A549 (cell line): Measurements from ENCODE around the gene CD9. TPM values are rescaled to one million over a fixed set of nuclear protein-coding genes. Genes with fewer than 3 reads are reported as not detected.

Experiments used
- ATAC-seq, 2 experiments: fragments of 200-7000 bp in 1 of 2; fragments of >200 bp in 1 of 2; cut with Nextera tagmentation in 1 of 2; cut with Tn5 transposase in 1 of 2; 3 replicates each; pipeline versions ENCODE4 v1.8.0 to v1.9.1; 2018 to 2020; ENCODE audit warnings: mild to moderate bottlenecking in 1 of 2, moderate library complexity in 1 of 2
- CTCF ChIA-PET: fragments of 300-600 bp; sonication (Branson Sonifier 250); formaldehyde crosslinking; extraction: SDS; loops from one replicate; lab custom pipeline; 2021; ENCODE audit warnings: antibody characterized with exemption, inconsistent platforms; lab: Yijun Ruan, JAX
- POLR2A ChIA-PET: fragments of 350-600 bp; formaldehyde crosslinking; extraction: SDS; loops from one replicate; lab custom pipeline; 2021; ENCODE audit warnings: antibody characterized with exemption, inconsistent platforms; lab: Yijun Ruan, JAX
- DNase-seq, 2 experiments: peaks; one replicate each; pipeline versions ENCODE4 v3.0.0 to v3.0.0-alpha.2; 2011 to 2016; ENCODE audit warnings: low read depth in 1 of 2, low spot score in 1 of 2
- FAIRE-seq: peaks from 2 replicates; lab custom pipeline; 2011; peaks lifted over from hg19 to GRCh38; lab: Jason Lieb, UNC
- H3K27ac ChIP-seq, 2 experiments: fragments of >200 bp; sonication (Bioruptor Twin); formaldehyde crosslinking; 3 replicates each; pipeline ENCODE4 v1.5.1; 2016 to 2017
- H3K4me1 ChIP-seq: fragments of >200 bp; sonication (Bioruptor Twin); formaldehyde crosslinking; 3 replicates; pipeline ENCODE4 v1.6.1; 2016
- H3K4me2 ChIP-seq: fragments of >200 bp; sonication (Bioruptor Twin); formaldehyde crosslinking; 3 replicates; pipeline ENCODE4 v1.6.1; 2016
- H3K4me3 ChIP-seq: fragments of >200 bp; sonication (Bioruptor Twin); formaldehyde crosslinking; 3 replicates; pipeline ENCODE4 v1.5.1; 2016
- H3K9me3 ChIP-seq: fragments of >200 bp; sonication (Bioruptor Twin); formaldehyde crosslinking; 3 replicates; pipeline ENCODE4 v1.6.1; 2016
- BCL3 ChIP-seq: fragments of >200 bp; sonication (Bioruptor Twin); formaldehyde crosslinking; IDR thresholded peaks from 3 replicates; pipeline ENCODE4 v1.6.1; 2016
- CBX2 ChIP-seq: fragments of 200-600 bp; sonication (generic); IDR thresholded peaks from 2 replicates; pipeline ENCODE4 v1.6.1; 2016; ENCODE audit warnings: low read depth, mild to moderate bottlenecking, borderline replicate concordance
- CHD4 ChIP-seq: fragments of 200-600 bp; sonication (generic); IDR thresholded peaks from 2 replicates; pipeline ENCODE4 v1.6.1; 2016; ENCODE audit warnings: antibody characterized with exemption, mild to moderate bottlenecking, borderline replicate concordance
- EHF ChIP-seq: fragments of 250-450 bp; sonication (Bioruptor Pico); IDR thresholded peaks from 2 replicates; pipeline ENCODE4 v1.5.0; 2020; ENCODE audit warnings: mild to moderate bottlenecking
- FOSB ChIP-seq: fragments of 250-450 bp; sonication (Bioruptor Pico); IDR thresholded peaks from 2 replicates; pipeline ENCODE4 v1.5.0; 2020; ENCODE audit warnings: mild to moderate bottlenecking, moderate library complexity
- HDAC2 ChIP-seq: fragments of 200-600 bp; sonication (generic); IDR thresholded peaks from 2 replicates; pipeline ENCODE4 v1.6.1; 2016
- HES2 ChIP-seq: fragments of >200 bp; sonication (Bioruptor Twin); formaldehyde crosslinking; IDR thresholded peaks from 2 replicates; pipeline ENCODE4 v1.6.1; 2016
- HEYL ChIP-seq: fragments of 250-450 bp; sonication (Bioruptor Pico); IDR thresholded peaks from 2 replicates; pipeline ENCODE4 v1.8.0; 2021; ENCODE audit warnings: mild to moderate bottlenecking, moderate library complexity
- HMGXB4 ChIP-seq: fragments of 250-450 bp; sonication (Bioruptor Pico); IDR thresholded peaks from 2 replicates; pipeline ENCODE4 v1.5.0; 2021; ENCODE audit warnings: mild to moderate bottlenecking, moderate library complexity, borderline replicate concordance
- HOXA7 ChIP-seq: fragments of 250-450 bp; sonication (Bioruptor Pico); IDR thresholded peaks from 2 replicates; pipeline ENCODE4 v1.5.0; 2020; ENCODE audit warnings: mild to moderate bottlenecking, moderate library complexity
- HOXB13 ChIP-seq: fragments of 250-450 bp; sonication (Bioruptor Pico); IDR thresholded peaks from 2 replicates; pipeline ENCODE4 v1.5.0; 2020; ENCODE audit warnings: low read depth, mild to moderate bottlenecking, moderate library complexity
- KDM5A ChIP-seq: fragments of 200-600 bp; sonication (generic); IDR thresholded peaks from 2 replicates; pipeline ENCODE4 v1.6.1; 2016; ENCODE audit warnings: antibody characterized with exemption, mild to moderate bottlenecking
- MAFK ChIP-seq: fragments of 450-650 bp; IDR thresholded peaks from 2 replicates; pipeline ENCODE4 v1.6.1; 2014; ENCODE audit not compliant: partially characterized antibody
- MAX ChIP-seq: IDR thresholded peaks from 2 replicates; pipeline ENCODE4 v1.6.1; 2012
- MAZ ChIP-seq: fragments of 150-350 bp; IDR thresholded peaks from 2 replicates; pipeline ENCODE4 v1.6.1; 2014; ENCODE audit warnings: antibody characterized with exemption, low read depth, low read length, borderline replicate concordance
- NFE2L2 ChIP-seq: fragments of 150-350 bp; conservative IDR thresholded peaks from 2 replicates; pipeline ENCODE4 v1.6.1; 2014; ENCODE audit warnings: low read length
- PBX3 ChIP-seq: IDR thresholded peaks from 2 replicates; pipeline ENCODE4 v1.6.1; 2012
- PHF8 ChIP-seq: fragments of 200-600 bp; sonication (generic); IDR thresholded peaks from 2 replicates; pipeline ENCODE4 v1.6.1; 2016; ENCODE audit warnings: low read depth, mild to moderate bottlenecking, antibody characterized with exemption, moderate library complexity, borderline replicate concordance
- POLR2A ChIP-seq: IDR thresholded peaks from 2 replicates; pipeline ENCODE4 v1.6.1; 2012; ENCODE audit warnings: mild to moderate bottlenecking, low read length
- POLR2AphosphoS2 ChIP-seq: conservative IDR thresholded peaks from 2 replicates; pipeline ENCODE4 v1.6.1; 2012; ENCODE audit warnings: low read length, improper control_type of control experiment, inconsistent platforms
- RARB ChIP-seq: fragments of 250-450 bp; sonication (Bioruptor Pico); IDR thresholded peaks from 2 replicates; pipeline ENCODE4 v1.8.0; 2021; ENCODE audit warnings: mild to moderate bottlenecking, moderate library complexity
- RCOR1 ChIP-seq: fragments of 150-350 bp; IDR thresholded peaks from 2 replicates; pipeline ENCODE4 v1.6.1; 2014; ENCODE audit warnings: antibody characterized with exemption, low read length, low read depth
- REST ChIP-seq: fragments of 200-600 bp; sonication (generic); IDR thresholded peaks from 2 replicates; pipeline ENCODE4 v1.6.1; 2016; ENCODE audit warnings: antibody characterized with exemption, mild to moderate bottlenecking, moderate library complexity
- RFX5 ChIP-seq: fragments of 450-650 bp; IDR thresholded peaks from 2 replicates; pipeline ENCODE4 v1.7.1; 2014; ENCODE audit warnings: antibody characterized with exemption, mild to moderate bottlenecking, moderate library complexity
- SMC3 ChIP-seq: fragments of >200 bp; sonication (Bioruptor Twin); formaldehyde crosslinking; IDR thresholded peaks from 3 replicates; pipeline ENCODE4 v1.6.1; 2018; ENCODE audit warnings: inconsistent platforms
- TP53 ChIP-seq: fragments of 250-450 bp; sonication (Bioruptor Pico); IDR thresholded peaks from 2 replicates; pipeline ENCODE4 v1.5.0; 2021; ENCODE audit warnings: mild to moderate bottlenecking, moderate library complexity
- ZFP36 ChIP-seq: fragments of 450-650 bp; IDR thresholded peaks from 2 replicates; pipeline ENCODE4 v1.6.1; 2014; ENCODE audit warnings: borderline replicate concordance; ENCODE audit not compliant: partially characterized antibody
- WGBS: methylation state at CpG from one replicate; pipeline ENCODE4 v1.1.6; 2017; ENCODE audit errors: missing lambda C conversion rate; 5-methylcytosine and 5-hydroxymethylcytosine counted together
- polyA plus RNA-seq, 4 experiments: library from polyadenylated mRNA; depleted of rRNA in 3 of 4; stranded (reverse); fragments of >200 nt; fragmentation: RNase III in 1 of 4; extraction: RNeasy Plus Mini Kit Qiagen cat#74134 plus additional on column Dnase treatment in 1 of 4; gene quantifications; 2 replicates in 3 of 4; 3 replicates in 1 of 4; pipeline ENCODE4 v1.2.3, GENCODE V29; 2011 to 2017

The CD9 gene
- polyA plus RNA-seq, 2 of the 4 experiments (the other 2 are of a cell fraction), result 116 to 185 TPM

- Histone ChIP-seq H3K27ac (peak overlapping the region; percentile 78 to 95), H3K9me3 (no peaks in the 10 kb centered on the region)
- POLR2A ChIA-PET, result no interaction called here
- WGBS, result 86% methylated on average over 7 of the region's 7 CpGs
- TF ChIP-seq HEYL (CRISPR knock-in tag), result no peak
- no peak for TF ChIP-seq RCOR1
- TF ChIP-seq TP53 (CRISPR knock-in tag), result no peak
- TF ChIP-seq POLR2AphosphoS2, result no peak
- no peak for TF ChIP-seq HOXB13 (CRISPR knock-in tag)
- no peak for TF ChIP-seq POLR2A
- TF ChIP-seq CBX2, result no peak
- TF ChIP-seq PHF8, result no peak
- no peak for TF ChIP-seq HOXA7 (CRISPR knock-in tag)
- no peak for TF ChIP-seq KDM5A
- no peak for TF ChIP-seq REST
- no peak for TF ChIP-seq RFX5
- TF ChIP-seq PBX3, result no peak
- TF ChIP-seq MAZ, result no peak
- TF ChIP-seq EHF (CRISPR knock-in tag), result no peak
- no peak for TF ChIP-seq HES2
- no peak for TF ChIP-seq MAX
- TF ChIP-seq FOSB (CRISPR knock-in tag), result no peak
- no peak for TF ChIP-seq MAFK
- TF ChIP-seq, all 56 proteins: peak for 0
- H3K4me1 ChIP-seq, result peaks cover 51% of the 10 kb centered on the region
- FAIRE-seq (no peak), DNase-seq (no peak), ATAC-seq (no peak)
- CTCF ChIA-PET, result interaction anchor here (0.9 to 32.3 kb wide), 6 partner anchors 15 to 228 kb away, joined by 3 to 529 read pairs (median 7); partner anchors contain the start of gene CD9
- no peak overlapping the region for H3K4me3 ChIP-seq
- H3K4me2 ChIP-seq, result peak overlapping the region; percentile 73
Measured at GRCh38 chr12:6216581-6216980, 16.4 kb downstream of the CD9 start.

GRCh38 chr12:6218347-6218925 is 18.2 kb downstream of the CD9 start:
- ATAC-seq (no peak), DNase-seq (no peak), FAIRE-seq (no peak)
- H3K4me1 ChIP-seq, result peaks cover 60% of the 10 kb centered on the region
- ChIA-PET POLR2A (no interaction called here), CTCF (interaction anchor here (1.3 to 32.3 kb wide), 4 partner anchors 10 to 57 kb away, joined by 3 to 529 read pairs (median 10); partner anchors contain the start of gene CD9)
- no peaks in the 10 kb centered on the region for H3K9me3 ChIP-seq
- no peak overlapping the region for H3K4me3 ChIP-seq
- 69% methylated on average over 6 of the region's 6 CpGs for WGBS
- peak overlapping the region in 1 of 2 experiments; percentile 95; a peak in 3 of 6 replicates for H3K27ac ChIP-seq
- H3K4me2 ChIP-seq, result peak overlapping the region; percentile 15; the same call in 1 of the 3 replicates
- TF ChIP-seq RARB (CRISPR knock-in tag), result no peak
- no peak for TF ChIP-seq POLR2AphosphoS2
- no peak for TF ChIP-seq HDAC2
- TF ChIP-seq KDM5A, result no peak
- no peak for TF ChIP-seq BCL3
- TF ChIP-seq CBX2, result no peak
- no peak for TF ChIP-seq SMC3
- no peak for TF ChIP-seq NFE2L2
- TF ChIP-seq POLR2A, result no peak
- no peak for TF ChIP-seq MAZ
- TF ChIP-seq PHF8, result no peak
- no peak for TF ChIP-seq HMGXB4 (CRISPR knock-in tag)
- no peak for TF ChIP-seq CHD4
- no peak for TF ChIP-seq ZFP36
